Epithelial cell of proximal tubule (primary cell): ENCODE data around the gene ZNF330. TPM values are rescaled to one million over a fixed set of nuclear protein-coding genes. Genes with fewer than 3 reads are reported as not detected.
A peak's percentile ranks its signal among the peaks of the same experiment; 100 is the strongest.

Source experiments
- DNase-seq: peaks from one replicate; pipeline ENCODE4 v3.0.0-alpha.2; 2011; ENCODE audit warnings: low read depth
- H3K4me3 ChIP-seq: 2 replicates; pipeline ENCODE4 v1.5.1; 2011; ENCODE audit warnings: low read depth, mild to moderate bottlenecking, low read length
- total RNA-seq: library from RNA; depleted of rRNA; stranded (reverse); fragments of >200 nt; gene quantifications from 2 replicates; pipeline ENCODE4 v1.2.3, GENCODE V29; 2015
- TF ChIP-seq, protein P1 (sequence below): conservative IDR thresholded peaks from 2 replicates; pipeline ENCODE4 v1.5.1; 2012; ENCODE audit warnings: low read depth, mild to moderate bottlenecking, low read length

The ZNF330 gene
- total RNA-seq, 1 donor from 2014 or later = 33.3 TPM

DNA sequence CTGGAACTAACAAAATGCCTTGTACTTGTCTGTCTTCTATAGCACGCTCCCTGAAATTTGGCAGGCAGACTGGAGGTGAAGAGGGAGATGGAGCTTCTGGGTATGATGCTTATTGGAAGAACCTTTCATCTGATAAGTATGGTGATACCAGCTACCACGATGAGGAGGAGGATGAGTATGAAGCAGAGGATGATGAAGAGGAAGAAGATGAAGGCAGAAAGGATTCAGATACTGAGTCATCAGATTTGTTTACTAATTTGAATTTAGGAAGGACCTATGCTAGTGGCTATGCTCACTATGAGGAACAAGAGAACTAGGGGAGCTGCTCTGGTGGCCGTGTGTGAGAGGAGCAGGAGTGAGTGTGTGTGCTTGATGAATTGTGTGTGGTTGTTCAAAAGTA, 13.0 kb downstream of the ZNF330 start:
- no peak for DNase-seq
- TF ChIP-seq, protein P1, sequence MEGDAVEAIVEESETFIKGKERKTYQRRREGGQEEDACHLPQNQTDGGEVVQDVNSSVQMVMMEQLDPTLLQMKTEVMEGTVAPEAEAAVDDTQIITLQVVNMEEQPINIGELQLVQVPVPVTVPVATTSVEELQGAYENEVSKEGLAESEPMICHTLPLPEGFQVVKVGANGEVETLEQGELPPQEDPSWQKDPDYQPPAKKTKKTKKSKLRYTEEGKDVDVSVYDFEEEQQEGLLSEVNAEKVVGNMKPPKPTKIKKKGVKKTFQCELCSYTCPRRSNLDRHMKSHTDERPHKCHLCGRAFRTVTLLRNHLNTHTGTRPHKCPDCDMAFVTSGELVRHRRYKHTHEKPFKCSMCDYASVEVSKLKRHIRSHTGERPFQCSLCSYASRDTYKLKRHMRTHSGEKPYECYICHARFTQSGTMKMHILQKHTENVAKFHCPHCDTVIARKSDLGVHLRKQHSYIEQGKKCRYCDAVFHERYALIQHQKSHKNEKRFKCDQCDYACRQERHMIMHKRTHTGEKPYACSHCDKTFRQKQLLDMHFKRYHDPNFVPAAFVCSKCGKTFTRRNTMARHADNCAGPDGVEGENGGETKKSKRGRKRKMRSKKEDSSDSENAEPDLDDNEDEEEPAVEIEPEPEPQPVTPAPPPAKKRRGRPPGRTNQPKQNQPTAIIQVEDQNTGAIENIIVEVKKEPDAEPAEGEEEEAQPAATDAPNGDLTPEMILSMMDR = no peak
- no peak overlapping the region for H3K4me3 ChIP-seq

DNA sequence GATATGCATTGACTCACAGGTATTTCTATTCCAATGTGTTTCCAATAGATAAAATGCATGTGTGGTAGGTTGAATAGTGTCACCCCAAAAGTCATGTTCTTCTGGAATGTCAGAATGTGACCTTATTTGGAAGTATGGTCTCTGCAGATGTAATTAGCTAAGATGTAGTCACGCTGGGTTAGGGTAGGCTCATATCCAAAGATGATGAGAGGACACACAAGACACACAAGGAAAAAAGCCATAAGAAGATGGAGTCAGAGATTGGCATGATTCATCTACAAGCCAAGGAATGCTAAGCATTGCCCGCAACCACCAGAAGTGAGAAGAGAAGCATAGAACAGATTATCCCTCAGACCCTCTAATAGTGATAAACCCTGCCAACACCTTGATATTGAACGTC, 17.5 kb downstream of the ZNF330 start:
- TF ChIP-seq, protein P1 = no peak
- no peak for DNase-seq
- H3K4me3 ChIP-seq = no peak overlapping the region

DNA sequence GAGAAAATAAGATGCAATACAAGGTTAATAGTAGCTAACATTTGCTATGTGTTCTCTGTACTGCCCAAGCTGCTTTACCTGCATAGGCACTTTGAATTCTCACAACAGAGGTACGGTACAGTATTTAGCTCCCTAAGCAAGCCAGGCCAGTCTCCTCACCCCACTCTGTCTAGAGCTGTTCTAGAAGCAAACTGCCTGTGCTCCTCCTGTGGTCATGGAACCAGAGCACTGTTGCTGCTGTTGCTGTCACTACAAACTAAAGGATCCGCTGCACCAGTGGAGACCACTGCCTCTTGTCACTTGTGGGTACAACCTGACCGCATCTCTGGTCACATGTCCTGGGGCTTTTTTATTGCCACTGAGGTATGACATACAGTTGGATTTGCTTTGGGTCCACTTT, 19.6 kb downstream of the ZNF330 start:
- no peak overlapping the region for H3K4me3 ChIP-seq
- TF ChIP-seq, protein P1 = no peak
- DNase-seq = no peak

DNA sequence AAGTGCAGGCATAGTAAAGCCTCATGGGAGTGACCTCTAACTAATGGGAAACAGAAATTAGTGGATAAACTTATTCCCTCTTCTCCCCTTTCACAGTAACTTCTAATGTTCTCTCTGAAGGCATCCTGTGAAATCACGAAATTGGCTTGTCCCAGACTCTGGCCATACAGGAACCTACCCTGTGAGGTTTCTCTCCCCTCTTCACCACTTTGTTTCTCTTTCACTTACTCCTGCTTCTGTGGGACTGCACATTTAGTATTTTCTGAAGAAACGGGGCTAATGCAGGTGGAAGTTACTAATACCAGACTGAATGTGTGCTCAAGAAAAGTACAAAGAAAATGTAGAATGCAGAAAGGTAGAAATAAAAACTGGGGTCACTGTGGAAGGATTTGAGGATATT, 20.0 kb downstream of the ZNF330 start:
- TF ChIP-seq, protein P1 = no peak
- no peak for DNase-seq
- H3K4me3 ChIP-seq = no peak overlapping the region

DNA sequence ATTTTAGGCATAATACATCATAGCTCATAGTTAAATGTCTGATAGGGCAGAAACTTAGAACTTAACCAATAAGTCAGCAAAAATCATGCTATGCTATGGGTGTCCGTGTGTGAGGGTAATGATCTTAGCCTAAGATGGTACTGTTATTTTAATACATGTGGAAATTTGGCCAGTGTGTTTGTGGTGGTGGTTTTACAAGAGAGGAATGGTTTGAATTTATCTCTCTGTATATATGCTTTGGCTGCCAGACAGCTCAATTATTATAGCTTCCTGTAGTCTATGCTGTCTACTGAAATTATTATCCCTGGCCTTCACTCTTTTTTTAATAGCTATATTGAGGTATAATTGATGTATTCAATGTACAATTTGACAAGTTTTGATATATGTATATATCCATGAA, 21.3 kb downstream of the ZNF330 start:
- no peak for DNase-seq
- no peak overlapping the region for H3K4me3 ChIP-seq
- TF ChIP-seq, protein P1 = no peak

DNA sequence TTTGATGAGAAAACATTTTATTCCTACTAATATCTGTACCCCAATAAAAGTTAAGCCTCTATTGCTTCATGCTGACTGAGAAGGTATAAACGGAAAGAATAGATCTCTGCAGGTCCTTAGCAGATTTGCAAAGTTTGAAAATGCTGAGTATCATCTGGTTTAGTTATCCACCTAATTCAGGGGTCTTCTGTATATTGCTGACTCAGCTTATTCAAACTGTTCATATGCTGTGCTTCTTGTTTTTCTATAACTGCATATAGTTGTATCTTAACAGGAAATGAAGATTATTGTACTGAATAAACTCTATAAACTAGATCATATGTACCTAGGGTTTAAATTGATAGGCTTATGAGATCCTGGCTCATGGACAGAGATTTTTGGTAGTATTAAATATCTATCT, 23.7 kb downstream of the ZNF330 start:
- H3K4me3 ChIP-seq = no peak overlapping the region
- DNase-seq = no peak
- TF ChIP-seq, protein P1 = no peak

DNA sequence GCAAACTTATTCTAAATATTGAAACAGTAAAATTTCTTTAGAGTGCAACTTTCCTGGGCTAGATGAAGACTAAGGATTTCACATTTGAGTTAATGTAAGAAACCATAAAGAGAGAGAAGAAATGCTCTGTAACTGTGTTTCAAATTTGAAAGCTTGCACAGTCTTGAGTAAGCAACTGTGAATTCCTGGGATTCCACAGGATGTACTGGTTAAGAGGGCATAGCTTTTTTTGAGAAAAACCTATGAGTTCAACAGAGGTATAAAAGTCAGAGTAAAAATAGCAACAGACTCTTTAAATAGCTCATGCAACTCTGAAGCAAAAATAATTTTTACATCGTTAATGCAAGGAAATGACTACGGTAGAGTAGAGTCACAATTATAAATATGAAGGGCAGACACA, 25.5 kb downstream of the ZNF330 start:
- peak; percentile 13 for DNase-seq
- no peak overlapping the region for H3K4me3 ChIP-seq
- TF ChIP-seq, protein P1 = no peak
